Frontal cortex (tissue), 4 donors: Measurements from ENCODE around the gene SEMA4B. TPM values are rescaled to one million over a fixed set of nuclear protein-coding genes. Genes with fewer than 3 reads are reported as not detected.
"Not testable (repeated sequence)": the region's sequence is repeated elsewhere in the genome, so short reads cannot be mapped to it uniquely, and the experiment has no call there.

Experiments used
- DNase-seq, 2 donors: peaks; one replicate each; pipeline ENCODE4 v3.0.0; 2012; ENCODE audit warnings: low spot score in 2 of 2
- FAIRE-seq: peaks from 2 replicates; lab custom pipeline; 2012; peaks lifted over from hg19 to GRCh38; lab: Jason Lieb, UNC
- total RNA-seq: library from RNA; depleted of rRNA; stranded (reverse); fragments of >200 nt; gene quantifications from one replicate; pipeline ENCODE4 v1.2.3, GENCODE V29; 2014
- donor health status: control.
- donor health status: control.
- donor health status: control.

Gene SEMA4B, protein sequence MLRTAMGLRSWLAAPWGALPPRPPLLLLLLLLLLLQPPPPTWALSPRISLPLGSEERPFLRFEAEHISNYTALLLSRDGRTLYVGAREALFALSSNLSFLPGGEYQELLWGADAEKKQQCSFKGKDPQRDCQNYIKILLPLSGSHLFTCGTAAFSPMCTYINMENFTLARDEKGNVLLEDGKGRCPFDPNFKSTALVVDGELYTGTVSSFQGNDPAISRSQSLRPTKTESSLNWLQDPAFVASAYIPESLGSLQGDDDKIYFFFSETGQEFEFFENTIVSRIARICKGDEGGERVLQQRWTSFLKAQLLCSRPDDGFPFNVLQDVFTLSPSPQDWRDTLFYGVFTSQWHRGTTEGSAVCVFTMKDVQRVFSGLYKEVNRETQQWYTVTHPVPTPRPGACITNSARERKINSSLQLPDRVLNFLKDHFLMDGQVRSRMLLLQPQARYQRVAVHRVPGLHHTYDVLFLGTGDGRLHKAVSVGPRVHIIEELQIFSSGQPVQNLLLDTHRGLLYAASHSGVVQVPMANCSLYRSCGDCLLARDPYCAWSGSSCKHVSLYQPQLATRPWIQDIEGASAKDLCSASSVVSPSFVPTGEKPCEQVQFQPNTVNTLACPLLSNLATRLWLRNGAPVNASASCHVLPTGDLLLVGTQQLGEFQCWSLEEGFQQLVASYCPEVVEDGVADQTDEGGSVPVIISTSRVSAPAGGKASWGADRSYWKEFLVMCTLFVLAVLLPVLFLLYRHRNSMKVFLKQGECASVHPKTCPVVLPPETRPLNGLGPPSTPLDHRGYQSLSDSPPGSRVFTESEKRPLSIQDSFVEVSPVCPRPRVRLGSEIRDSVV
- 35.5 TPM for total RNA-seq

DNA sequence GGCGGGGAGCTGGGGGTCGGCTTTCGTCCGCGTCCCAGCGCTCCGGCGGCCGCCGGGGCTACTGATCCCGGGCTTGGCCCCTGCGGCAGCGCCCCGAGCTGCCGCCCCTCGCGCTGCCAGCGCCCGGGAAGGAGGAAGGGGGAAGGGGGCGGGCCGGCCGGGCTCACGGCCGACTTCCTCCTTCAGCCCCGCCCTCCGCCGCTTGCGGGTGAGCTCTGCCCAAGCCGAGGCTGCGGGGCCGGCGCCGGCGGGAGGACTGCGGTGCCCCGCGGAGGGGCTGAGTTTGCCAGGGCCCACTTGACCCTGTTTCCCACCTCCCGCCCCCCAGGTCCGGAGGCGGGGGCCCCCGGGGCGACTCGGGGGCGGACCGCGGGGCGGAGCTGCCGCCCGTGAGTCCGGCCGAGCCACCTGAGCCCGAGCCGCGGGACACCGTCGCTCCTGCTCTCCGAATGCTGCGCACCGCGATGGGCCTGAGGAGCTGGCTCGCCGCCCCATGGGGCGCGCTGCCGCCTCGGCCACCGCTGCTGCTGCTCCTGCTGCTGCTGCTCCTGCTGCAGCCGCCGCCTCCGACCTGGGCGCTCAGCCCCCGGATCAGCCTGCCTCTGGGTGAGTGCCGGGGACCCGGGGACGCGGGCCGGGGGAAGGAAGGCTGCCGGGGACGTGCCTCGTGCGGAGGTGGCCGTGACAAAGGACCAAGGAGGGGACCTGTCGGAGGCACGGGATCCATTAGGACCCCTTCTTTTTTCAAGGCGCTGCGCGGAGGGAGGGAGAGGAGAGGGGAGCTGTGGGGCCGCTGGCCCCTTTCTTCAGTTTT, at the start of gene SEMA4B:
Gene SEMA4B (plus strand): TSS at position 201 of the 814 bp plus-strand sequence. CDS start 249 bp downstream, at position 450.
- no peak for FAIRE-seq
- peak; percentile 89 for DNase-seq

DNA sequence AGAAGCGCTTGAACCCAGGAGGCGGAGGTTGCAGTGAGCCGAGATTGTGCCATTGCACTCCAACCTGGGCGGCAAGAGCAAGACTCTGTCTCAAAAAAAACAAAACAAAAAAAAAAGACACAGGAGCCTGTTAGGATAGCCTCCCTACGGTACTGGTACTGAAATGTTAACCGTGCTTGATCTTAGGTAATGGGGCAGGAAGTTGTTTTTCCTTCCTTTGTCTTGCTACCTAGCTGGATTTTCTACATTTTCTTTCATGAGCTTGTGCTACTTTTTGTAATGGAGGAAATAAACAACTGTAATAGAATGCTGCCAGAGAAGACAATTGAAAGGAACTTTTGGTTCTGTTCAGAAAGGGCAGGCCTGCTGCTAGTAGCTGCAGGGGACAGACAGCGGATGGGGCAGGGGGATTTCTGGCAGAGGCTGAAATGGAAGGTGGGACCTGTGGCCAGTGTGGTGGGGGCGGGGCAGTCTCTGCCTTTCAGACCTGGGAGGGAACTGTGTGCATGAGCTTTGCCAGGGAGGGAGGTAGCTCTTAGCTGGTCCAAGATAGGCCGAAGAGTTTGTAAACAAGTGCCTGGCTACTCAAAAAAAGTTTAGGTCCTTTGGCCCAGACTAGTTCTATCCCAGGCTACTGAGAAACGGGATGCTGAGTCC, 49.0 kb upstream of the SEMA4B start:
- FAIRE-seq: no peak
- DNase-seq: no peak

DNA sequence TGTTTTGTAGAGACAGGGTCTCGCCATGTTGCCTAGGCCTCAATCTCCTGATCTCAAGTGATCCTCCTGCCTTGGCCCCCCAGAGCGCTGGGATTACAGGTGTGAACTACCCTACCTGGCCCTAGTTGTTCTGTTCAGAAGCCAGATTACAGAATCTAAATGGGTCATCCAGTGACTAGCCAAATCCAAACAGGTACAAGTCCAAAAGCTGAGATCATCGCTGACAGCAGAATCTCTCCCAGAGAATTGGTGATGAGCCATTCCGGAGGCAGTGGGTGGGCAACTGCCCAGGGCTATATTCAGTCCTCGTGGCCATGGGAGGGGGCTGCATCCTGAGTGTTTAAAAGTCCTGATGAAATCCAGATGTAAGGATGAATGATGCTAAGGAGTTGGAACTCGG, 47.5 kb upstream of the SEMA4B start:
- FAIRE-seq (no peak), DNase-seq (no peak)

DNA sequence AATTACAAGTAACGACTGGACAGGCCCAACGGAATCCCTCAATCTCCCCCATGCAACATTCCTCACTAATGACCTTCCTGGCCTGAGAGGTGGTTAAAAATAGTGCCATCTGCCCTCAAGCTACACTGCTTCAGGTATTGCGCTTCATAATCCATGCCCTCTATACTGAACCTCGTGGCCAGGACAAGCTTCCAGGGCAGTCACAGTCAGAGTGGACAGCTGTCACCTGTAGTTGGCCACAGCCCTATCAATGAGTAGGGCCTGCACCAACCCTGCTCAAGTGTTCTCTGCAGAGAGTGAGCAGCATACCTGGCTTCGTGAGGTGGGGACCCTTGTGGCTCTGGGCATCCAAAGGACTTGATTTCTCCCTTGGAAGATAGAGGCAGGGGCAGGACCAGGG, 46.9 kb upstream of the SEMA4B start:
- DNase-seq: no peak
- FAIRE-seq: no peak

DNA sequence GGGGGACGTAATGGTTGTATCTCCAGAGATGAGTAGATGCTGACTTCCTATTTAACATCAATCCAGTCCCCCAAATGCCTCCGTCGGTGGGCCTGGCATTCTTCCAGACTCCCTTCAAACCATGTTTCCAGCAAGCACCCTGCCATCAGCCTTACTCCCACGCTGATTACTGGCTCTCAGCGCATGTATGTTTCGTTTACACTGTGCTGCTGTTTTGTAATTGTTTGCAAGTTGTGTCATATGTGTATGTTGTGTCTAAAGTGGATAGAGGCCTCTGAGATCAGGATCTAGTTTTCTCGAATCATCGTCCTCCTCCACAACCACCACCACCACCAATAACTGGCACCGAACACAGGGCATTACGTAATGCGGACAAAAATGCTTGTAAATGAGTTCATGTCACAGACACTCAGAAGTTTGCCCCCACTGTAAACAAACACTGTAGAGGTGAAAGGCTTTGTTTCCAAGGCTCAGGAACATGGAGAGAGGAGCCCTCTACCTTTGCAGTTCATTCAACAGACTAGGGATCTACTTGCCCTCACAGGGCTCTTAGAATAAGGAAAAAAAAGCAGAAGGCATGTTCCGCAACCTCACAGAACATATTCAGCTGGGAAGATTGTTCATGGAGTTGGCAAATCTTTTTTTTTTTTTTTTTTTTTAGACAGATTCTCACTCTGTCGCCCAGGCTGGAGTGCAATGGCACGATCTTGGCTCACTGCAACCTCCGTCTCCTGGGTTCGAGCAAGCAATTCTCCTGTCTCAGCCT, 46.1 kb upstream of the SEMA4B start:
- no peak for FAIRE-seq
- no peak for DNase-seq

DNA sequence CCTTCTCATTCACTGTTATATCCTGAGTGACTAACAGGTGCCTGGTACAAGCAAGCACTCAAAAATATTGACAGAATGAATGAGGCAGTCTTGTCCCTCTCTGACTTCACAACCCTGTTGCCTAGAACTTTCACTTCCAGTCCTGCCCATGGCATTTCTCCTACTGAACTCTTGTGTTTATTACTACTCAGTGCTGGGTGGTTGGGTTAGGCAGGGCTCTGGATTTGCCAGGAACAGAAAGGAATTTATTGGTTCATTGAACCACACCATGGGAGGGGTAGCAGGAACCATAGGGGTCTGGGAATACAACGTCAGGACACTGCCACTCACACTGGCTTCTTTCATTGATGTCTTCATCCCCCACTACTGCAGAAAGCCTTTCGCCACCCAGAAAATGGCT, 41.9 kb upstream of the SEMA4B start:
- FAIRE-seq (no peak), DNase-seq (no peak)

DNA sequence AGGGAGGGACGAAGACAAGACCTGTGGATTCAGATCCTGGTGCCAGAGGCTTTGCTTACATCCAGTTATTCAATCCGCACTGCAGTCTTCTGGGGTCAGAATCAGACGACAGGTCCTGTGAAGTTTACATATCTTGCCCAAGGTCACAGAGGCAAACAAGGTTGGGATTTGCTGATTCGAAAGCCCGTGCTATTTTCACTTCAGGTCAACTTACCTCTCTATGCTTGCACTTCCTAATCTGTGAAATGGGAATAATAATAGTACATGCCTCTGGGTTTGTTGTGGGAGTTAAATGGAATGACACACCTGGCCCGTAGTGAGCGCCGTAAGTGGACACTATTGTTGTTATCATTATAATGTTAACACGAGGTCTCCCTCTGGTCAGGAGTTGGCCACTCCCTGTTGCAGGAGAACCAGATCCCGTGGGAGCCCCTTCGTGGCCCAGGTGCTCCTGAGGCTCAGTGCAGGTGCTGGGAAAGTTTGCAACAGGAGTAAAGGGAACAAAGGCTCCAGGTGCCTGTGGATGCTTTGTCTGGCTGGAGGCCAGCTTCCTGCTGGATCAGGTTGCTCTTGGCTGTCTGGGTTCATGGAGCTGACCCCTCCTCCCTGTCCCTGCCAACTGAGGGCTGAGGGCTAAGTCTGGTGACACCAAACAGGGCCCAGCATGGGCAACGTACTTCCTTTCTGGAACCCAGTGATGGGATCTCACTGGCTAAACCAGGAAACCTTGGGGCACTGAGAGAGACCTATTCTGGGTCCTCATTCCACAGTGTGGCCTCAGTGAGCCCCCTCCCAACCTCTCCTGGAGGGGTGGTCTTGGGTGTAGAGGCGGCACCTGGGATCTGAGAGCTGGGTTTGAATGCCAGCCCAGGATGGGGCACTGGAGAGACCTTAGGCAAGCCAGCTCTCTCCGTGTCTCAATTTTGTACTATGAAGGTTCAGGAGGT, 40.1 kb upstream of the SEMA4B start:
- FAIRE-seq (no peak), DNase-seq (no peak)

DNA sequence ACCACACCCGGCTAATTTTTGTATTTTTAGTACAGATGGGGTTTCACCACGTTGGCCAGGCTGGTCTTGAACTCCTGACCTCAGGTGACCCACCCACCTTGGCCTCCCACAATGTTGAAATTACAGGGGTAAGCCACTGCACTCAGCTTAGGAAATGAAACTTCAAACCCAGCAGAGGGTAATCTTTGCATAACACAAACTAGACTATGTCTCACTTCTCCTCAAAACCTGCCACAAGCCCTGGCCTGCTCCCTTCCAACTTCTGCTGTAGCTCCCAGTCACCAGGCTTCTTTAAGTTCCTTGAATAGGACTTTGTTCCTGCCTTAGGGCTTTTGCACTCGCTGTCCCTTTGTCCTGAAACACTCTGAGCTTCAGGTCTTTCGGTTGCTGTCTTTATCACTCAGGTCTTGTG, 39.2 kb upstream of the SEMA4B start:
- no peak for DNase-seq
- FAIRE-seq: no peak

DNA sequence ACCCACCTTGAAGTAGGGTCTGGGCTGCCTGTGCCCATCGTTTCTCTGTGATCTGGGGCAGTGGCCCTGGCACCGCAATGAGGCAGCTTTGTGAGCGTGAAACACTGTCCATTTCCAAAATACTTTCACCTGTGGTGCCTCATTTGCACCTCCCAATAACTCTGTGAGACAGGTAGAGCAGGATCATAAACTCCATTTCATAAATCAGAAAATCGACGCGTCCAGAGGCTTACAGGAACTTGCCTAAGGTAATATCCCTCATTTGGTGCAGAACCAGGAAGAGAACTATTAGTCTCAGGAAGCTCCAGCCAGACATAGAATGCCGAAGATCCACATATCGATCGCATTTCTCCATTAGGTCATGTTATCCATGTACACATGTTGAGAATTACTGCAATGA, 38.2 kb upstream of the SEMA4B start:
- FAIRE-seq (no peak), DNase-seq (no peak)

DNA sequence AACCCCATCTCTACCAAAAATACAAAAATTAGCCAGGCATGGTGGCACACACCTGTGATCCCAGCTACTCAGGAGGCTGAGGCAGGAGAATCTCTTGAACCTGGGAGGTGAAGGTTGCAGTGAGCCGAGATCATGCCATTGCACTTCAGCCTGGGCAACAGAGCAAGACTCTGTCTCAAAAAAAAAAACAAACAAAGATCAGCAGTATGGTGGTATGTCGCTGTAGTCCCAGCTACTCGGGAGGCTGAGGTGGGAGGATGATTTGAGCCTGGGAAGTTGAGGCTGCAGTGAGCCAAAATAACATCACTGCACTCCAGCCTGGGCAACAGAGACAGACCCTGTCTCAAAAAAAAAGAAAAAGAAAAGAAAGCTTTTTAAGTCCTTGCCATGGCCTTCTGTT, 36.9 kb upstream of the SEMA4B start:
- DNase-seq, FAIRE-seq: not testable (repeated sequence)

DNA sequence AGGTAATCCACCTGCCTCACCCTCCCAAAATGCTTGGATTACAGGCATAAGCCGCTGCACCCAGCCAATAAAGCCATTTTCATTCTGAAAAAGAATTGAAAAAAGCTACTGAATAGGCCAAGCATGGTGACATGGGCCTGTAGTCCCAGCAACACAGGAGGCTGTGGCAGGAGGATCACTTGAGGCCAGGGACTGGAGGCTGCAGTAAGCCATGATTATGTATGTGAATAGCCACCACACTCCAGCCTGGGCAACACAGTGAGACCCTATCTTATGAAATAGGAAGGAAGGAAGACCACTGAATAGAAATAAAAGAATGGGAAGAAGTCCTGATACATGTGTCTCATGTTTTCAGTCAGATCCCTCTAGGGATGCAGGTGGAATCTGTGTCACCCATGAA, 36.0 kb upstream of the SEMA4B start:
- no peak for DNase-seq
- FAIRE-seq: no peak

DNA sequence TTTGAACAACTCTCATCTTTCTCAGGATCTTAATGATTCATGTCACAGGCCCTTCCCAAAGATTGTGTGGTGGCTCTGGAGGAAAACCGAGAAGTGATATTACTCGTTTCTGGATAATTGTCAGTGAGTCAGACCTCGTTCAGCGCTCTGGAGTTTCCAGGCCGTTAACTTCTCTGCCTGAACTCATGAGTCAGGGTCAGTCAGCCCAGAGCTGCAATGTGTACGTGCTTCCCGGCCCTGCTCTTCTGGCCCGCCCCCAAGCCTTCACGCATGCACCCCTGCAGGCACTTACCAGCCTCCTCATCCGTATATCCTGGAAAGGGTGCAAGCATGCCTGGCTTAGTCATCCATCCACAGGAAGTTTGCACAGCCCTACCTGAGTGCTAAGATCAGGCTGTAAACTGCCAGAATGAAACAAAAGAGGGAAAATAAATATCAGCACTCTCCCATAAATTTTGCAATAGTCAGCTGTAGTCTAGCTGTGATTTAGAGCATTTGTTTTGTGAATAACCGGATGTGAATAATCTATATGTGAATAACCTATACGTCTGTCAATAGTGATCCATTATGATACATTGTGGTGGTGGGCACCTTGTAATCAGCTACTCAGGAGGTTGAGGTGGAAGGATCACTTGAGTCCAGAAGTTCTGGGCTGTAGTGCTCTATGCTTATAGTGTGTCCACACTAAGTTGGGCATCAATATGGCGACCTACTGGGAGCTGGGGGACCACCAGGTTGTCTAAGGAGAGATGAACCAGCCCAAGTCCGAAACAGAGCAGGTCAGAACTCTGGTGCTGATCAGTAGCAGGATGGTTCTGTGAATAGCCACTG, 35.3 kb upstream of the SEMA4B start:
- DNase-seq (no peak), FAIRE-seq (no peak)

DNA sequence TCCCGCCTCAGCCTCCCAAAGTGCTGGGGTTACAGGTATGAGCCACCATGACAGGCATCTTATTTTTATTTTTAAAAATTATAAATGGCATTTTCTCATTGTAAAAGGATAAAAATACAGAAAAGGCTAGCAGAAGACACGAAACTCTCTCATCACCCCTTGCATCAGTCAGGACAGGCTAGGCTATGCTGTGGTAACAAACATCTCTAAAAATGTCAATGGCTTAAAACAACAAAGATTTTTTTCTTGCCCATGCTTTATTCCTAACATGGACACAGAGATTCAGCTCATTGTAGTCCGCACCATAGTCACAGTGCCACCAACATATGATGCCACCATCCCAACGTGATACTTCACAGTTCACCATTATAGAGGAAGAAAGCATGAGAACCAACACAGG, 34.0 kb upstream of the SEMA4B start:
- DNase-seq: no peak
- FAIRE-seq: no peak

DNA sequence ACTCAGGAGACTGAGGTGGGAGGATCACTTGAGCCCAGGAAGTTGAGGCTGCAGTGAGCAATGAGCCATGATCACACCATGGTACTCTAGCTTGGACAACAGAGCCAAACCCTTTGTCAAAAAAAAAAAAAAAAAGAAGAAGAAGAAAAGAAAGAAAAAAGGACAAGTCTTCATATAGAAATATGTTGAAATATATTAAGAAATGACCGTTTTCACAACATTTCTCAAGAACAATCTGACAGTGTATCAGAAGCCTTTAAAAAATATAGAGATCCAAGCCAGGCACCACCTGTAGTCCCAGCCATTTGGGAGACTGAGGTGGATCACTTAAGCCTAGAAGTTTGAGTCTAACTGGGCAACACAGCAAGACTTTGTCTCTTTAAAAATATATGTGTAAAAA, 29.5 kb upstream of the SEMA4B start:
- FAIRE-seq: no peak
- no peak for DNase-seq

DNA sequence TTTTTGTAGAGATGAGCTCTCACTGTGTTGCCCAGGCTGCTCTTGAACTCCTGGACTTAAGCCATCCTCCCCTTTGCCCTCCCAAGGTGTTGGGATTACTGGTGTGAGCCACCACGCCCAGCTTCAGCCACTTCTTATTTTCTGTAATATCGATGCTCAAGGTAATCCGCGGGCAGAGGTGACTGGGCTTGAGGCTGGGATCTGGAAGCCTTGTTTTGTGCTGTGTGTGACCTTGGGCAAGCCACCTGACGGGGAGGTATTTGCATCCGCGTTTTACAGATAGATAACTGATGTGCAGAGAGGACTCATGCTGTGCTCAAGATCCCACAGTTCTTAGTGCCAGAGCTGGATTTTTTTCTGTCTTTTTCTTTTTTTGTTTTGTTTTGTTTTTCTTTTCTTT, 27.8 kb upstream of the SEMA4B start:
- DNase-seq (no peak), FAIRE-seq (no peak)

DNA sequence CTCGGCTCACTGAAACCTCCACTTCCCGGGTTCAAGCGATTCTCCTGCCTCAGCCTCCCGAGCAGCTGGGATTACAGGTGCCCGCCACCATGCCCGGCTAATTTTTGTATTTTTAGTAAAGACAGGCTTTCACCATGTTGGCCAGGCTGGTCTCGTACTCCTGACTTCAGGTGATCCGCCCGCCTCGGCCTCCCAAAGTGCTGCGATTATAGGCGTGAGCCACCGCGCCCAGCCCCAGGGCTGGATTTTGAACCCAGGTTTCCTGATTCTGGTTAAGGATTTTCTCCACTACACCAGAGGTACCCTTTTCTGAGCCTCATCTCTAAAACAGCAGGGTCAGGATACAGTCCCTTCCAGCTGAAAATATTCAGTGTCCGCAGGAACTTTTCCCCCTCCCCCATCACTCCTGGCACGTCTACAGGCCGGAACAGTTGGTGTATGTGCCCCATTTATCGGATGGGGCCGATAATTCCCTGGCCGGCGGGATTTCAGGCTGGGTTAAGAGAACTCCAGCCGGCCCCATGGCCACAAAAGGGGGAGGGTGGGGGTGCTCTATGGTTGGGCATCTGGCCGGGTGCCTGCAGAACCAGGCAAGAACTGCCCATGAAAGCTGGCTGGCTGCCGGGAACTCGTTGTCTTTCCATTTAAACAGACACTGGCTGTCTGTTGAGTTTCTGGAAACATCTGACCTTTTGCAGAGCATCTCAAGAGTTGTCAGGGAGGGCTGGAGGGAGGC, 26.8 kb upstream of the SEMA4B start:
- FAIRE-seq (no peak), DNase-seq (peak; percentile 44 to 47)

DNA sequence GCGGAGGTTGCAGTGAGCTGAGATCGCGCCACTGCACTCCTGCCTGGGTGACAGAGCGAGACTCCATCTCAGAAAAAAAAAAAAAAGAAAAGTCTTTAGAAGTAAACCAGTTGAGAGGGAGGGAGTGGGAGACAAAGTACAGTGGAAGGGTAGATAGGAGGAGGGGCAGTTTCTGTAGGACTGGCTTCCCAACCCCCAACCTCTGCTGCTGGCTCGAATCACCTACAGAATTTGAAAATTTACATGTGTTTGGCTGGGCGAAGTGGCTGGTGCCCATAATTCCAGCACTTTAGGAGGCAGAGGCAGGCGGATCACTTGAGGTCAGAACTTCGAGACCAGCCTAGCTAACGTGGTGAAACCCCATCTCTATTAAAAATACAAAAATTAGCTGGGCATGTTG, 24.1 kb upstream of the SEMA4B start:
- no peak for FAIRE-seq
- DNase-seq: no peak
